Measurements from ENCODE around the gene ANKS1B. TPM values are rescaled to one million over a fixed set of nuclear protein-coding genes. Genes with fewer than 3 reads are reported as not detected.

ANKS1B gene
- total RNA-seq, 6 experiments from 2014 or later: 0.31 to 0.66 (median 0.37) TPM

GRCh38 chr12:99277591-99278379, 707.0 kb downstream of the ANKS1B start:
- no peak overlapping the region for H3K4me3 Mint-ChIP-seq
- no peaks in the 10 kb centered on the region for H3K27me3 Mint-ChIP-seq (ENCODE audit: insufficient read depth)
- H3K27ac Mint-ChIP-seq: no peak overlapping the region
- TF ChIP-seq, protein P1, sequence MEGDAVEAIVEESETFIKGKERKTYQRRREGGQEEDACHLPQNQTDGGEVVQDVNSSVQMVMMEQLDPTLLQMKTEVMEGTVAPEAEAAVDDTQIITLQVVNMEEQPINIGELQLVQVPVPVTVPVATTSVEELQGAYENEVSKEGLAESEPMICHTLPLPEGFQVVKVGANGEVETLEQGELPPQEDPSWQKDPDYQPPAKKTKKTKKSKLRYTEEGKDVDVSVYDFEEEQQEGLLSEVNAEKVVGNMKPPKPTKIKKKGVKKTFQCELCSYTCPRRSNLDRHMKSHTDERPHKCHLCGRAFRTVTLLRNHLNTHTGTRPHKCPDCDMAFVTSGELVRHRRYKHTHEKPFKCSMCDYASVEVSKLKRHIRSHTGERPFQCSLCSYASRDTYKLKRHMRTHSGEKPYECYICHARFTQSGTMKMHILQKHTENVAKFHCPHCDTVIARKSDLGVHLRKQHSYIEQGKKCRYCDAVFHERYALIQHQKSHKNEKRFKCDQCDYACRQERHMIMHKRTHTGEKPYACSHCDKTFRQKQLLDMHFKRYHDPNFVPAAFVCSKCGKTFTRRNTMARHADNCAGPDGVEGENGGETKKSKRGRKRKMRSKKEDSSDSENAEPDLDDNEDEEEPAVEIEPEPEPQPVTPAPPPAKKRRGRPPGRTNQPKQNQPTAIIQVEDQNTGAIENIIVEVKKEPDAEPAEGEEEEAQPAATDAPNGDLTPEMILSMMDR (IDR thresholded peaks at IDR 0.05): no peak
- peaks cover 48% of the 10 kb centered on the region for H3K9me3 Mint-ChIP-seq
- no peaks in the 10 kb centered on the region for H3K4me1 Mint-ChIP-seq (ENCODE audit: low read depth)
- DNase-seq: no peak
- H3K36me3 Mint-ChIP-seq (ENCODE audit: low read depth): peaks cover 4% of the 10 kb centered on the region; the same call in 1 of the 2 replicates

- DNase-seq: no peak
- no peak overlapping the region for H3K4me3 Mint-ChIP-seq
- H3K4me1 Mint-ChIP-seq (ENCODE audit: low read depth): no peaks in the 10 kb centered on the region
- no peaks in the 10 kb centered on the region; the same call in 1 of the 2 replicates for H3K36me3 Mint-ChIP-seq (ENCODE audit: low read depth)
- H3K9me3 Mint-ChIP-seq: peaks cover 52% of the 10 kb centered on the region
- H3K27me3 Mint-ChIP-seq (ENCODE audit: insufficient read depth): no peaks in the 10 kb centered on the region; the same call in 1 of the 2 replicates
- TF ChIP-seq, protein P1 (IDR thresholded peaks at IDR 0.05): no peak
- H3K27ac Mint-ChIP-seq: no peak overlapping the region
Measured at GRCh38 chr12:99271071-99271470, 713.7 kb downstream of the ANKS1B start.

DNA sequence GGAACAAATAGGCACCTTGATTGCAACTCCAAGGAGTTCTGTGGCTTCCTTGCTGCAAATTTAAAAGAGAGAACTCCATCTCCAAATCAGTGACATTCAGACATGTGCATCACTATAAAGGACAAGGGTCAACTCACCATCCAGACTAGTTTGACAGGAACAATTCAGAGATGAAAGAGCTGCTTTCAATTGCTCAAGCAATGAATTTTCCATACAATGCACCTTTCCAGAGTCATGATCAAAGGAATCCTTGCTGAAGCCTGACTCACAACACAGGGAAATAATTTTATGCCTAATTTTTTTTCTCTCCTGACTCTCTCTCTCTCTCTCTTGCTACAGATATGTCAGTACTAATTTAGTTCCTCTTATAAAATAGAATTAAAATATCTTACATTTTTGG, 717.7 kb downstream of the ANKS1B start:
- H3K4me3 Mint-ChIP-seq: no peak overlapping the region
- H3K4me1 Mint-ChIP-seq (ENCODE audit: low read depth): no peaks in the 10 kb centered on the region
- peaks cover 45% of the 10 kb centered on the region for H3K9me3 Mint-ChIP-seq
- H3K27me3 Mint-ChIP-seq (ENCODE audit: insufficient read depth): no peaks in the 10 kb centered on the region; the same call in 1 of the 2 replicates
- no peaks in the 10 kb centered on the region; the same call in 1 of the 2 replicates for H3K36me3 Mint-ChIP-seq (ENCODE audit: low read depth)
- TF ChIP-seq, protein P1 (IDR thresholded peaks at IDR 0.05): no peak
- H3K27ac Mint-ChIP-seq: no peak overlapping the region
- DNase-seq: no peak

DNA sequence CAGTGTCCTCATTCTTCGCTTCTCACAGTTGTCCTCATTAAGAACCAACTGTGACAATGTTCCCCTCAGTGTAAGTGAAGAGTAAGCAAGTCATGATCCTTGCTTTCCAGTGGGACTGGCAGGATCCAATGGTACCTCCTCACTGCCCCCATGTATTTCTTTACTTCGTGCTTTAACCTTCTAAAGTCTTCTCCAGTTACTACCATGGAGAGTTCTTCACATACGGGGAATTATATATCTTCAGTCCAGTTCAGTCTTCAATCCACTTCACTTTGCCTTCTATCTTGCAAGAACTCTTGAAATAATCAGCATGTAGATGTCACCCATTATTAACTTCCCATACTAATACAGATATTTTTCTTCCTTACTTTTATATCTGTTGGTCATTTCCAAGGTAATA, 719.1 kb downstream of the ANKS1B start:
- peaks cover 45% of the 10 kb centered on the region for H3K9me3 Mint-ChIP-seq
- H3K36me3 Mint-ChIP-seq (ENCODE audit: low read depth): no peaks in the 10 kb centered on the region; the same call in 1 of the 2 replicates
- no peaks in the 10 kb centered on the region; the same call in 1 of the 2 replicates for H3K27me3 Mint-ChIP-seq (ENCODE audit: insufficient read depth)
- H3K4me3 Mint-ChIP-seq: no peak overlapping the region
- TF ChIP-seq, protein P1 (IDR thresholded peaks at IDR 0.05): no peak
- H3K27ac Mint-ChIP-seq: no peak overlapping the region
- no peaks in the 10 kb centered on the region for H3K4me1 Mint-ChIP-seq (ENCODE audit: low read depth)
- no peak for DNase-seq

GRCh38 chr12:99261256-99261655, 723.5 kb downstream of the ANKS1B start:
- Mint-ChIP-seq H3K27me3 (ENCODE audit: insufficient read depth) (no peaks in the 10 kb centered on the region), H3K9me3 (peaks cover 29% of the 10 kb centered on the region), H3K36me3 (ENCODE audit: low read depth) (no peaks in the 10 kb centered on the region; the same call in 1 of the 2 replicates), H3K4me3 (no peak overlapping the region), H3K4me1 (ENCODE audit: low read depth) (no peaks in the 10 kb centered on the region), H3K27ac (no peak overlapping the region)
- no peak for DNase-seq
- TF ChIP-seq, protein P1 (IDR thresholded peaks at IDR 0.05): no peak
